GM19438 (cell line): ENCODE measurements around the gene ELF1.
"Not testable (repeated sequence)": the region's sequence is repeated elsewhere in the genome, so short reads cannot be mapped to it uniquely, and the experiment has no call there.

ENCODE experiments used
- ATAC-seq: cut with Tn5 transposase; IDR thresholded peaks from one replicate; pipeline ENCODE4 v1.9.1; 2021; ENCODE audit warnings: low read depth; ENCODE audit not compliant: unreplicated experiment

The ELF1 gene

GRCh38 chr13:40960716-40961115, 58.4 kb downstream of the ELF1 start:
- ATAC-seq, result no peak

- no peak for ATAC-seq
Measured at GRCh38 chr13:40958655-40959054, 60.5 kb downstream of the ELF1 start.

- no peak for ATAC-seq
Measured at GRCh38 chr13:40946485-40946884, 72.6 kb downstream of the ELF1 start.

GRCh38 chr13:40943073-40943472, 76.0 kb downstream of the ELF1 start:
- ATAC-seq, result no peak

GRCh38 chr13:40941581-40941980, 77.5 kb downstream of the ELF1 start:
- ATAC-seq, result no peak

GRCh38 chr13:40940841-40941240, 78.3 kb downstream of the ELF1 start:
- no peak for ATAC-seq

GRCh38 chr13:40933508-40934204, 85.5 kb downstream of the ELF1 start:
- no peak for ATAC-seq

GRCh38 chr13:40932252-40932651, 86.9 kb downstream of the ELF1 start:
- no peak for ATAC-seq

GRCh38 chr13:40931719-40932118, 87.4 kb downstream of the ELF1 start:
- no peak for ATAC-seq

- not testable (repeated sequence) for ATAC-seq
Measured at GRCh38 chr13:40929883-40930282, 89.2 kb downstream of the ELF1 start.

GRCh38 chr13:40928980-40929379, 90.1 kb downstream of the ELF1 start:
- no peak for ATAC-seq

GRCh38 chr13:40927929-40928328, 91.2 kb downstream of the ELF1 start:
- ATAC-seq, result no peak

- no peak for ATAC-seq
Measured at GRCh38 chr13:40923867-40924266, 95.2 kb downstream of the ELF1 start.

GRCh38 chr13:40922437-40923040, 96.6 kb downstream of the ELF1 start:
- ATAC-seq, result no peak

- ATAC-seq, result no peak
Measured at GRCh38 chr13:40920826-40921225, 98.3 kb downstream of the ELF1 start.

- ATAC-seq, result not testable (repeated sequence)
Measured at GRCh38 chr13:40919901-40920300, 99.2 kb downstream of the ELF1 start.

- ATAC-seq, result no peak
Measured at GRCh38 chr13:40916207-40916998, 102.7 kb downstream of the ELF1 start.

- ATAC-seq, result not testable (repeated sequence)
Measured at GRCh38 chr13:40914863-40915262, 104.3 kb downstream of the ELF1 start.

- ATAC-seq, result no peak
Measured at GRCh38 chr13:40911341-40911740, 107.8 kb downstream of the ELF1 start.

- no peak for ATAC-seq
Measured at GRCh38 chr13:40910324-40911050, 108.6 kb downstream of the ELF1 start.
